Ascending aorta (tissue), 2 donors: ENCODE results near the gene SLC25A34. TPM values are rescaled to one million over a fixed set of nuclear protein-coding genes. Genes with fewer than 3 reads are reported as not detected.

ENCODE experiments used
- DNase-seq, 2 donors: peaks; one replicate each; pipeline ENCODE4 v3.0.0-alpha.2; 2019; ENCODE audit warnings: low spot score in 2 of 2
- H3K27ac ChIP-seq, 2 donors: fragments of 200-600 bp; sonication (generic); one replicate each; pipeline ENCODE4 v1.5.1; 2016 to 2017; ENCODE audit warnings: mild to moderate bottlenecking in 1 of 2
- H3K27me3 ChIP-seq: fragments of 200-600 bp; sonication (generic); one replicate; pipeline ENCODE4 v1.5.1; 2017
- H3K36me3 ChIP-seq, 2 donors: fragments of 200-600 bp; sonication (generic); one replicate each; pipeline ENCODE4 v1.5.1; 2016
- H3K4me1 ChIP-seq, 2 donors: fragments of 200-600 bp; sonication (generic); one replicate each; pipeline ENCODE4 v1.5.1; 2016 to 2017; ENCODE audit warnings: mild to moderate bottlenecking in 1 of 2
- H3K4me3 ChIP-seq, 2 donors: fragments of 200-600 bp; sonication (generic); one replicate each; pipeline ENCODE4 v1.5.1; 2016 to 2017; ENCODE audit warnings: mild to moderate bottlenecking in 1 of 2
- H3K9me3 ChIP-seq, 2 donors: fragments of 200-600 bp; sonication (generic); one replicate each; pipeline ENCODE4 v1.5.1; 2016
- CTCF ChIP-seq, 3 experiments: fragments of 200-600 bp in 2 of 3; fragments of 450-650 bp in 1 of 3; sonication (generic) in 2 of 3; IDR thresholded peaks; one replicate each; pipeline ENCODE4 v1.5.1; 2016 to 2019; ENCODE audit warnings: antibody characterized with exemption in 3 of 3, mild to moderate bottlenecking in 1 of 3, moderate library complexity in 1 of 3
- intact Hi-C: fragments of 100-400 bp; cut with DNase I; formaldehyde crosslinking; loops from one replicate; pipeline ENCODE4 v1.15.1; 2023
- total RNA-seq: library from RNA; depleted of rRNA; stranded (reverse); fragments of >200 nt; gene quantifications from one replicate; pipeline ENCODE4 v1.1.0, GENCODE V29; 2016

The SLC25A34 gene
- total RNA-seq, 1 donor from 2014 or later: 5.7 TPM

DNA sequence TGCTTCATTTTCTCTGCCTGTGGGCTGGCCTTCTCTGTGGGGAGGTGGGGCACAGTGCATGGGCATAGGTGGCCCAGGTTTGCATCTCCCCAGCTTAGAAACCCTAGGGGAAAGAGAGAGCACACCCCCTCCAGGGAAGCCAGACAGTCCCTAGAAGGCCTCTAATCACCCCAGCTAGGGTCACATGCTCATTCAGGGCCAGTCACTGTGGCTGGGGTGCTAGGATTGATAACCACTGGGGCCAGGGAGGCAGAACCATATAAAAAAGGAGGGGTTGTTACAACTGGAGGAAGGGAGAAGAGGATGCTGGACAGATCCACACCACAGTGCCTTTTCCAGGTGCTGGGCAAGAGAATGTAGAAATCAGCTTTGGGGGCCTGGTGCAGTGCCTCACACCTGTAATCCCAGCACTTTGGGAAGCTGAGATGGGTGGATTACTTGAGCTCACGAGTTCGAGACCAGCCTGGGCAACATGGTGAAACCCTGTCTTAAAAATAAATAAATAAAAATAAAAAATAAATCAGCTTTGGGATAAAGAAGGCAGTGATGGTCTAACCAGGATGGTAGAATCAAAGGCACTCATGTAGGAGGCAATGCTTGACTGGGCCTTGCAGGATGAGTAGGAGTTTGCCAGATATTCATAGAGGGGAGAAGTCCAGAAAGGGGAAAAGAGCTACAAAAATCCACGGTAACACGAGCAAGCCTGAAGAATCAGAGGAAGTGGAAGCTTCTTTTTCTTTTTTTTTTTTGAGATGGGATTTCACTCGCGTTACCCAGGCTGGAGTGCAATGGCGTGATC lies 42.0 kb downstream of the SLC25A34 start:
- Histone ChIP-seq H3K27ac (peak overlapping the region in 1 of 2 donors; percentile 16), H3K9me3 (no peaks in the 10 kb centered on the region), H3K36me3 (peaks cover 92 to 98% of the 10 kb centered on the region in 2 donors), H3K27me3 (no peaks in the 10 kb centered on the region), H3K4me1 (no peaks in the 10 kb centered on the region), H3K4me3 (no peak overlapping the region)
- DNase-seq: no peak
- TF ChIP-seq CTCF (IDR thresholded peaks at IDR 0.05): no peak
- intact Hi-C loops: loop anchor here (2.0 kb wide), 1 partner anchor 13 kb away; no protein-coding TSS in a partner anchor

DNA sequence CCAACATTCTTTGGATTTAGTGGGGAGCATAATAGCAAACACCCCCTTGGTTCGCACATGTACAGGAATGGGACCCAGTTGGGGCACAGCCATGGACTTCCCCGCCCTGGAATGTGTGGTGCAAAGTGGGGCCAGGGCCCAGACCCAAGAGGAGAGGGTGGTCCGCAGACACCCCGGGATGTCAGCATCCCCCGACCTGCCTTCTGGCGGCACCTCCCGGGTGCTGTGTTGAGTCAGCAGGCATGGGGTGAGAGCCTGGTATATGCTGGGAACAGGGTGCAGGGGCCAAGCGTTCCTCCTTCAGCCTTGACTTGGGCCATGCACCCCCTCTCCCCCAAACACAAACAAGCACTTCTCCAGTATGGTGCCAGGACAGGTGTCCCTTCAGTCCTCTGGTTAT lies 49.6 kb downstream of the SLC25A34 start:
- peaks cover 48 to 51% of the 10 kb centered on the region in 2 donors for H3K36me3 ChIP-seq
- no peak overlapping the region for H3K4me3 ChIP-seq
- H3K27ac ChIP-seq: peak overlapping the region; percentile 66 to 73
- H3K9me3 ChIP-seq: no peaks in the 10 kb centered on the region
- H3K27me3 ChIP-seq: no peaks in the 10 kb centered on the region
- no peak for TF ChIP-seq CTCF (IDR thresholded peaks at IDR 0.05)
- DNase-seq: no peak
- peaks cover 0 to 30% of the 10 kb centered on the region in 2 donors for H3K4me1 ChIP-seq
- intact Hi-C loops: loop anchor here (5.0 kb wide), 1 partner anchor 162 kb away; no protein-coding TSS in a partner anchor

- intact Hi-C loops: loop anchor here (5.0 kb wide), 1 partner anchor 161 kb away; no protein-coding TSS in a partner anchor
- Histone ChIP-seq H3K9me3 (no peaks in the 10 kb centered on the region), H3K27ac (peak overlapping the region; percentile 66 to 73), H3K4me1 (peaks cover 0 to 30% of the 10 kb centered on the region in 2 donors), H3K36me3 (peaks cover 39 to 42% of the 10 kb centered on the region in 2 donors), H3K4me3 (no peak overlapping the region), H3K27me3 (no peaks in the 10 kb centered on the region)
- no peak for TF ChIP-seq CTCF (IDR thresholded peaks at IDR 0.05)
- DNase-seq: peak; percentile 74 to 93
Observed at GRCh38 chr1:15786581-15786980, 50.5 kb downstream of the SLC25A34 start.

GRCh38 chr1:15788624-15789301 lies 52.7 kb downstream of the SLC25A34 start:
- Histone ChIP-seq H3K9me3 (no peaks in the 10 kb centered on the region), H3K4me3 (no peak overlapping the region), H3K36me3 (peaks cover 17 to 21% of the 10 kb centered on the region in 2 donors), H3K27ac (peak overlapping the region; percentile 62 to 80), H3K27me3 (no peaks in the 10 kb centered on the region), H3K4me1 (peaks cover 0 to 41% of the 10 kb centered on the region in 2 donors)
- DNase-seq: peak in 1 of 2 donors; percentile 75
- TF ChIP-seq CTCF (IDR thresholded peaks at IDR 0.05): no peak
- intact Hi-C loops: loop anchor here (5.0 kb wide), 1 partner anchor 159 kb away; no protein-coding TSS in a partner anchor

Other genes with a start within 250 kb of the SLC25A34 start
- 15.5 TPM for gene CASP9, start 212.0 kb upstream of the SLC25A34 start, total RNA-seq
- gene DNAJC16, start 209.4 kb upstream of the SLC25A34 start, total RNA-seq: 11.4 TPM
- gene AGMAT, start 151.2 kb upstream of the SLC25A34 start, total RNA-seq: 1.1 TPM
- gene DDI2, start 118.8 kb upstream of the SLC25A34 start, total RNA-seq: 13.0 TPM
- 129 TPM for gene PLEKHM2, start 51.9 kb upstream of the SLC25A34 start, total RNA-seq
- not detected for gene TMEM82, start 6.2 kb downstream of the SLC25A34 start, total RNA-seq
- gene FBLIM1, start 22.5 kb downstream of the SLC25A34 start, total RNA-seq: 641 TPM
- gene UQCRHL, start 71.4 kb downstream of the SLC25A34 start, total RNA-seq: not detected
- 53.9 TPM for gene SPEN, start 111.4 kb downstream of the SLC25A34 start, total RNA-seq
- 155 TPM for gene ZBTB17, start 239.8 kb downstream of the SLC25A34 start, total RNA-seq